H9 (cell line): ENCODE measurements around the gene CHMP6. TPM values are rescaled to one million over a fixed set of nuclear protein-coding genes. Genes with fewer than 3 reads are reported as not detected.

Experiments
- DNase-seq: peaks from one replicate; pipeline ENCODE4 v3.0.0-alpha.2; 2017
- H2AFZ ChIP-seq: one replicate; pipeline ENCODE4 v1.6.1; 2013; ENCODE audit warnings: mild to moderate bottlenecking, low read length, control low read depth, moderate library complexity
- H2AK5ac ChIP-seq: 2 replicates; pipeline ENCODE4 v1.6.1; 2013; ENCODE audit warnings: low read length, control low read depth, mixed read lengths; ENCODE audit not compliant: insufficient read length
- H2BK120ac ChIP-seq: one replicate; pipeline ENCODE4 v1.6.1; 2013; ENCODE audit warnings: low read depth, mild to moderate bottlenecking, low read length, control low read depth, inconsistent platforms; ENCODE audit not compliant: poor library complexity, severe bottlenecking
- H2BK12ac ChIP-seq: 2 replicates; pipeline ENCODE4 v1.6.1; 2013; ENCODE audit warnings: low read length, control low read depth, mixed read lengths, low read depth; ENCODE audit not compliant: insufficient read length
- H2BK15ac ChIP-seq: 2 replicates; pipeline ENCODE4 v1.6.1; 2013; ENCODE audit warnings: low read depth, low read length, control low read depth
- H2BK20ac ChIP-seq: one replicate; pipeline ENCODE4 v1.6.1; 2013; ENCODE audit warnings: low read depth, mild to moderate bottlenecking, low read length, control low read depth, inconsistent platforms; ENCODE audit not compliant: poor library complexity, severe bottlenecking
- H2BK5ac ChIP-seq: 2 replicates; pipeline ENCODE4 v1.6.1; 2013; ENCODE audit warnings: low read length, control low read depth, mixed read lengths; ENCODE audit not compliant: insufficient read length
- H3K14ac ChIP-seq: 2 replicates; pipeline ENCODE4 v1.6.1; 2013; ENCODE audit warnings: low read length, control low read depth; ENCODE audit not compliant: insufficient read depth
- H3K18ac ChIP-seq: 2 replicates; pipeline ENCODE4 v1.6.1; 2013; ENCODE audit warnings: low read depth, mild to moderate bottlenecking, mixed read lengths, low read length, control low read depth; ENCODE audit not compliant: insufficient read length
- H3K23ac ChIP-seq: 2 replicates; pipeline ENCODE4 v1.6.1; 2013; ENCODE audit warnings: low read length, control low read depth, mixed read lengths, low read depth; ENCODE audit not compliant: insufficient read length
- H3K23me2 ChIP-seq: 2 replicates; pipeline ENCODE4 v1.6.1; 2013; ENCODE audit warnings: low read depth, mild to moderate bottlenecking, mixed read lengths, low read length, control low read depth; ENCODE audit not compliant: insufficient read length, poor library complexity, severe bottlenecking
- H3K27ac ChIP-seq: 2 replicates; pipeline ENCODE4 v1.5.1; 2013; ENCODE audit warnings: low read length, control low read depth, mixed read lengths, low read depth; ENCODE audit not compliant: insufficient read length
- H3K27me3 ChIP-seq: 2 replicates; pipeline ENCODE4 v1.6.1; 2013; ENCODE audit warnings: low read length, control low read depth, inconsistent platforms; ENCODE audit not compliant: insufficient read depth
- H3K4ac ChIP-seq: 2 replicates; pipeline ENCODE4 v1.6.1; 2013; ENCODE audit warnings: low read depth, mild to moderate bottlenecking, control low read depth, inconsistent platforms, low read length, moderate library complexity
- H3K4me1 ChIP-seq: 2 replicates; pipeline ENCODE4 v1.6.1; 2013; ENCODE audit warnings: low read length, control low read depth, inconsistent platforms; ENCODE audit not compliant: insufficient read depth
- H3K4me2 ChIP-seq: 2 replicates; pipeline ENCODE4 v1.6.1; 2013; ENCODE audit warnings: low read length, control low read depth, mixed read lengths; ENCODE audit not compliant: insufficient read length, insufficient read depth
- H3K56ac ChIP-seq: 2 replicates; pipeline ENCODE4 v1.6.1; 2013; ENCODE audit warnings: low read depth, mild to moderate bottlenecking, mixed read lengths, low read length, control low read depth; ENCODE audit not compliant: insufficient read length
- H3K79me1 ChIP-seq: 2 replicates; pipeline ENCODE4 v1.6.1; 2013; ENCODE audit warnings: low read depth, mild to moderate bottlenecking, moderate library complexity, low read length, control low read depth, inconsistent platforms; ENCODE audit not compliant: insufficient read depth, poor library complexity, severe bottlenecking
- H3K79me2 ChIP-seq: 2 replicates; pipeline ENCODE4 v1.6.1; 2013; ENCODE audit warnings: low read length, control low read depth, inconsistent platforms; ENCODE audit not compliant: insufficient read depth
- H3K9ac ChIP-seq: 2 replicates; pipeline ENCODE4 v1.6.1; 2013; ENCODE audit warnings: low read length, control low read depth, mixed read lengths; ENCODE audit not compliant: insufficient read length; ENCODE audit errors: extremely low read depth
- H3K9me3 ChIP-seq: one replicate; pipeline ENCODE4 v1.6.1; 2013; ENCODE audit warnings: low read depth, low read length, inconsistent platforms; ENCODE audit not compliant: control insufficient read depth
- H3T11ph ChIP-seq: one replicate; pipeline ENCODE4 v1.6.1; 2013; ENCODE audit warnings: mild to moderate bottlenecking, low read length, control low read depth, inconsistent platforms
- H4K20me1 ChIP-seq: one replicate; pipeline ENCODE4 v1.6.1; 2013; ENCODE audit not compliant: control insufficient read depth, insufficient read length, insufficient read depth
- H4K5ac ChIP-seq: 2 replicates; pipeline ENCODE4 v1.6.1; 2013; ENCODE audit warnings: low read depth, mild to moderate bottlenecking, mixed read lengths, low read length, control low read depth; ENCODE audit not compliant: insufficient read length
- H4K8ac ChIP-seq: replicated peaks from 2 replicates; pipeline ENCODE4 v1.6.1; 2013; ENCODE audit warnings: low read length, control low read depth, mixed read lengths, low read depth; ENCODE audit not compliant: insufficient read length
- H4K91ac ChIP-seq: 2 replicates; pipeline ENCODE4 v1.6.1; 2013; ENCODE audit warnings: low read depth, mild to moderate bottlenecking, moderate library complexity, mixed read lengths, low read length, control low read depth; ENCODE audit not compliant: insufficient read length
- H3K27ac Mint-ChIP-seq, 3 experiments: 2 replicates in 2 of 3; 3 replicates in 1 of 3; pipeline ENCODE4 v1.8.0; 2020 to 2021; ENCODE audit warnings: mixed read lengths in 3 of 3, mild to moderate bottlenecking in 1 of 3, moderate library complexity in 1 of 3
- H3K27me3 Mint-ChIP-seq: 2 replicates; pipeline ENCODE4 v1.8.0; 2021; ENCODE audit warnings: low read depth, mild to moderate bottlenecking, moderate library complexity, mixed read lengths
- H3K36me3 Mint-ChIP-seq, 3 experiments: 2 replicates in 2 of 3; 3 replicates in 1 of 3; pipeline ENCODE4 v1.8.0; 2020 to 2021; ENCODE audit warnings: low read depth in 3 of 3, mixed read lengths in 3 of 3; ENCODE audit not compliant: insufficient read depth in 1 of 3
- H3K4me1 Mint-ChIP-seq, 2 experiments: 2 replicates each; pipeline ENCODE4 v1.8.0; 2020; ENCODE audit warnings: mixed read lengths in 2 of 2
- H3K4me3 Mint-ChIP-seq, 2 experiments: 2 replicates in 1 of 2; 3 replicates in 1 of 2; pipeline ENCODE4 v1.8.0; 2020 to 2021; ENCODE audit warnings: mild to moderate bottlenecking in 2 of 2, mixed read lengths in 2 of 2, moderate library complexity in 1 of 2
- H3K9me3 Mint-ChIP-seq, 2 experiments: 2 replicates in 1 of 2; 3 replicates in 1 of 2; pipeline ENCODE4 v1.8.0; 2020; ENCODE audit warnings: mild to moderate bottlenecking in 2 of 2, mixed read lengths in 2 of 2, moderate library complexity in 1 of 2
- CTCF ChIP-seq: fragments of 200-600 bp; sonication (generic); conservative IDR thresholded peaks from 3 replicates; pipeline ENCODE4 v1.8.0; 2021; ENCODE audit warnings: antibody characterized with exemption, mild to moderate bottlenecking
- WGBS: extraction: QIAGEN DNeasy Blood & Tissue Kit; methylation state at CpG from one replicate; pipeline ENCODE4 v1.1.7; 2013; ENCODE audit warnings: missing lambda C conversion rate, low lambda C conversion rate, mixed read lengths; ENCODE audit not compliant: insufficient read length; ENCODE audit errors: extremely low coverage; 5-methylcytosine and 5-hydroxymethylcytosine counted together
- total RNA-seq: library from RNA; stranded (reverse); gene quantifications from 2 replicates; pipeline ENCODE4 v1.2.1, GENCODE V29; 2021

CHMP6 gene
- total RNA-seq, 1 experiment from 2014 or later = 23.4 TPM

- DNase-seq = no peak
- WGBS = no CpG with 5 or more reads among the region's 38 CpGs
- no peak overlapping the region for H3K4ac ChIP-seq
Measured at GRCh38 chr17:80951121-80952090, 40.2 kb upstream of the CHMP6 start.

More at GRCh38 chr17:80951121-80952090, 40.2 kb upstream of the CHMP6 start:
- Histone ChIP-seq H2AK5ac (no peak overlapping the region), H3K18ac (no peak overlapping the region), H3K4me1 (no peaks in the 10 kb centered on the region), H2BK15ac (no peak overlapping the region), H3K79me2 (no peaks in the 10 kb centered on the region), H2BK20ac (no peak overlapping the region), H3K14ac (no peak overlapping the region), H2BK12ac (no peak overlapping the region), H3K27ac (no peak overlapping the region), H3T11ph (no peak overlapping the region), H4K91ac (no peak overlapping the region), H3K9me3 (no peaks in the 10 kb centered on the region), H2BK120ac (no peak overlapping the region), H2BK5ac (no peak overlapping the region), H4K20me1 (no peaks in the 10 kb centered on the region), H3K23me2 (no peaks in the 10 kb centered on the region), H3K4me2 (no peak overlapping the region), H4K8ac (no peak overlapping the region), H4K5ac (no peak overlapping the region), H3K79me1 (no peaks in the 10 kb centered on the region), H3K56ac (no peak overlapping the region), H3K9ac (no peak overlapping the region), H3K23ac (no peak overlapping the region), H2AFZ (no peak overlapping the region), H3K27me3 (no peaks in the 10 kb centered on the region)
- no peak for TF ChIP-seq CTCF
- no peaks in the 10 kb centered on the region for H3K9me3 Mint-ChIP-seq
- peaks cover 6 to 17% (median 8%) of the 10 kb centered on the region in 3 experiments for H3K36me3 Mint-ChIP-seq
- no peak overlapping the region for H3K4me3 Mint-ChIP-seq
- H3K4me1 Mint-ChIP-seq = peaks cover 8 to 9% of the 10 kb centered on the region in 2 experiments; a peak in 3 of 4 replicates
- no peak overlapping the region for H3K27ac Mint-ChIP-seq
- H3K27me3 Mint-ChIP-seq = peaks cover 1% of the 10 kb centered on the region; the same call in 1 of the 2 replicates
